Measurements from ENCODE around the gene CCDC88B.

Gene CCDC88B

DNA sequence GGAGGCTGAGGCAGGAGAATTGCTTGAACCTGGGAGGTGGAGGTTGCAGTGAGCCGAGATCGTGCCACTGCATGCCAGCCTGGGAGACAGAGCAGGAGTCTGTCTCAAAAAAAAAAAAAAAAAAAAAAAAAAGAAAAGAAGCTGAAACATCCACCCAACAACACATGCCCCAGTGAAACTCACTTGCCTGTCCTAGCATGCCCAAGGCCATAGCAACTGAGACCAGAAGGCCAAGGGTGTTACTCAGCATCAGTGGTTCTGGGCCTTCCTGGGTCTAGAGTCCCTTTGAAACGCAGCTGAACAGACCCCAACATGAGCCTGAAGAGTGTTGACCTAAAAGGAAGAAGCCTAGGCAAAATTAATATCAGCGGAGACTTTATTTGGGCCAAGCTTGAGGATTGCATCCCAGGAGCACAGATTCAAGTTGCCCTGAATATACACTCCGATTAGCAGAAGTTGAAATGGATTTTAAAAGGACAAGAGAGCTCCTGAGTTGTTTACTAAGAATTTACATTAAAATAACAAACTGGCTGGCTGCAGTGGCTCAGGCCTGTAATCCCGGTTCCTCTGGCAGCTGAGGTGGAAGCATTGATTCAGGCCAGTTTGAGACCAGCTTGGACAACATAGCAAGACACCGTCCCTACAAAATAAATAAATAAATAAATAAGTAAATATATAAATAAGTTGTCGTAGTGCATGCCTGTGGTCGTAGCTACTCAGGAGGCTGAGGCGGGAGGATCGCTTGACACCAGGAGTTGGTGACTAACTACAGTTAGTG, 15.1 kb upstream of the CCDC88B start:
- Histone ChIP-seq H3K9me2 (replicated peaks; ENCODE audit: insufficient read depth, low read length) (no peaks in the 10 kb centered on the region), H3F3A (ENCODE audit: insufficient read depth) (no peaks in the 10 kb centered on the region), H3K79me2 (ENCODE audit: insufficient read depth, low read length) (no peaks in the 10 kb centered on the region), H3K4me3 (ENCODE audit: insufficient read depth, low read length, poor library complexity, severe bottlenecking) (no peak overlapping the region), H2AFZ (ENCODE audit: low read depth, low read length, severe bottlenecking) (no peak overlapping the region), H3K4me2 (ENCODE audit: low read depth, low read length, poor library complexity, severe bottlenecking) (no peak overlapping the region), H3K27me3 (ENCODE audit: low read length) (no peaks in the 10 kb centered on the region), H3K27ac (ENCODE audit: low read depth, low read length) (no peak overlapping the region), H3K9ac (ENCODE audit: low read length) (no peak overlapping the region), H3K36me3 (ENCODE audit: low read length) (no peaks in the 10 kb centered on the region), H4K20me1 (ENCODE audit: low read depth, low read length) (no peaks in the 10 kb centered on the region), H3K9me3 (ENCODE audit: insufficient read depth, low read length) (no peaks in the 10 kb centered on the region)
- TF ChIP-seq, protein P1, sequence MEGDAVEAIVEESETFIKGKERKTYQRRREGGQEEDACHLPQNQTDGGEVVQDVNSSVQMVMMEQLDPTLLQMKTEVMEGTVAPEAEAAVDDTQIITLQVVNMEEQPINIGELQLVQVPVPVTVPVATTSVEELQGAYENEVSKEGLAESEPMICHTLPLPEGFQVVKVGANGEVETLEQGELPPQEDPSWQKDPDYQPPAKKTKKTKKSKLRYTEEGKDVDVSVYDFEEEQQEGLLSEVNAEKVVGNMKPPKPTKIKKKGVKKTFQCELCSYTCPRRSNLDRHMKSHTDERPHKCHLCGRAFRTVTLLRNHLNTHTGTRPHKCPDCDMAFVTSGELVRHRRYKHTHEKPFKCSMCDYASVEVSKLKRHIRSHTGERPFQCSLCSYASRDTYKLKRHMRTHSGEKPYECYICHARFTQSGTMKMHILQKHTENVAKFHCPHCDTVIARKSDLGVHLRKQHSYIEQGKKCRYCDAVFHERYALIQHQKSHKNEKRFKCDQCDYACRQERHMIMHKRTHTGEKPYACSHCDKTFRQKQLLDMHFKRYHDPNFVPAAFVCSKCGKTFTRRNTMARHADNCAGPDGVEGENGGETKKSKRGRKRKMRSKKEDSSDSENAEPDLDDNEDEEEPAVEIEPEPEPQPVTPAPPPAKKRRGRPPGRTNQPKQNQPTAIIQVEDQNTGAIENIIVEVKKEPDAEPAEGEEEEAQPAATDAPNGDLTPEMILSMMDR (IDR thresholded peaks at IDR 0.05; ENCODE audit: insufficient read depth, low read length, poor library complexity, severe bottlenecking) = no peak
- TF ChIP-seq EZH2phosphoT487 (conservative IDR thresholded peaks at IDR 0.05; ENCODE audit: low read length) = no peak

GRCh38 chr11:64327375-64327774, 12.6 kb upstream of the CCDC88B start:
- Histone ChIP-seq H3K9ac (ENCODE audit: low read length) (no peak overlapping the region), H3K4me3 (ENCODE audit: insufficient read depth, low read length, poor library complexity, severe bottlenecking) (no peak overlapping the region), H2AFZ (ENCODE audit: low read depth, low read length, severe bottlenecking) (no peak overlapping the region), H3F3A (ENCODE audit: insufficient read depth) (no peaks in the 10 kb centered on the region), H3K27me3 (ENCODE audit: low read length) (no peaks in the 10 kb centered on the region), H3K4me2 (ENCODE audit: low read depth, low read length, poor library complexity, severe bottlenecking) (no peak overlapping the region), H3K36me3 (ENCODE audit: low read length) (no peaks in the 10 kb centered on the region), H3K9me2 (replicated peaks; ENCODE audit: insufficient read depth, low read length) (no peaks in the 10 kb centered on the region), H3K27ac (ENCODE audit: low read depth, low read length) (no peak overlapping the region), H4K20me1 (ENCODE audit: low read depth, low read length) (no peaks in the 10 kb centered on the region), H3K9me3 (ENCODE audit: insufficient read depth, low read length) (no peaks in the 10 kb centered on the region), H3K79me2 (ENCODE audit: insufficient read depth, low read length) (no peaks in the 10 kb centered on the region)
- TF ChIP-seq, protein P1 (IDR thresholded peaks at IDR 0.05; ENCODE audit: insufficient read depth, low read length, poor library complexity, severe bottlenecking) = no peak
- no peak for TF ChIP-seq EZH2phosphoT487 (conservative IDR thresholded peaks at IDR 0.05; ENCODE audit: low read length)

- Histone ChIP-seq H3K4me2 (ENCODE audit: low read depth, low read length, poor library complexity, severe bottlenecking) (no peak overlapping the region), H3K4me3 (ENCODE audit: insufficient read depth, low read length, poor library complexity, severe bottlenecking) (no peak overlapping the region), H3K9me3 (ENCODE audit: insufficient read depth, low read length) (no peaks in the 10 kb centered on the region), H3K27ac (ENCODE audit: low read depth, low read length) (no peak overlapping the region), H3K36me3 (ENCODE audit: low read length) (no peaks in the 10 kb centered on the region), H3K79me2 (ENCODE audit: insufficient read depth, low read length) (no peaks in the 10 kb centered on the region), H4K20me1 (ENCODE audit: low read depth, low read length) (no peaks in the 10 kb centered on the region), H3K9me2 (replicated peaks; ENCODE audit: insufficient read depth, low read length) (no peaks in the 10 kb centered on the region), H3F3A (ENCODE audit: insufficient read depth) (no peaks in the 10 kb centered on the region), H2AFZ (ENCODE audit: low read depth, low read length, severe bottlenecking) (no peak overlapping the region), H3K9ac (ENCODE audit: low read length) (no peak overlapping the region), H3K27me3 (ENCODE audit: low read length) (no peaks in the 10 kb centered on the region)
- TF ChIP-seq EZH2phosphoT487 (conservative IDR thresholded peaks at IDR 0.05; ENCODE audit: low read length) = no peak
These were observed 12.0 kb upstream of the CCDC88B start for GRCh38 chr11:64327993-64328392.

GRCh38 chr11:64330888-64331287, 9.1 kb upstream of the CCDC88B start:
- Histone ChIP-seq H3K9ac (ENCODE audit: low read length) (no peak overlapping the region), H3K36me3 (ENCODE audit: low read length) (no peaks in the 10 kb centered on the region), H2AFZ (ENCODE audit: low read depth, low read length, severe bottlenecking) (no peak overlapping the region), H4K20me1 (ENCODE audit: low read depth, low read length) (no peaks in the 10 kb centered on the region), H3K27me3 (ENCODE audit: low read length) (no peaks in the 10 kb centered on the region), H3K4me2 (ENCODE audit: low read depth, low read length, poor library complexity, severe bottlenecking) (no peak overlapping the region), H3K9me2 (replicated peaks; ENCODE audit: insufficient read depth, low read length) (no peaks in the 10 kb centered on the region), H3K79me2 (ENCODE audit: insufficient read depth, low read length) (no peaks in the 10 kb centered on the region), H3K4me3 (ENCODE audit: insufficient read depth, low read length, poor library complexity, severe bottlenecking) (no peak overlapping the region), H3F3A (ENCODE audit: insufficient read depth) (no peaks in the 10 kb centered on the region), H3K9me3 (ENCODE audit: insufficient read depth, low read length) (no peaks in the 10 kb centered on the region), H3K27ac (ENCODE audit: low read depth, low read length) (no peak overlapping the region)
- TF ChIP-seq, protein P1 (IDR thresholded peaks at IDR 0.05; ENCODE audit: insufficient read depth, low read length, poor library complexity, severe bottlenecking) = no peak
- no peak for TF ChIP-seq EZH2phosphoT487 (conservative IDR thresholded peaks at IDR 0.05; ENCODE audit: low read length)

All from SU-DHL-6 (cell line).